ENCODE data around the gene TMEM200B.

GRCh38 chr1:29157269-29157601 is 33.5 kb upstream of the TMEM200B start:
- TF ChIP-seq ZFX (IDR thresholded peaks at IDR 0.05; ENCODE audit: borderline replicate concordance) = no peak
- TF ChIP-seq CTCF (IDR thresholded peaks at IDR 0.05) = no peak

Data from 22Rv1 (cell line).